Endothelial cell of umbilical vein (primary cell): ENCODE measurements around the gene TUBB1. TPM values are rescaled to one million over a fixed set of nuclear protein-coding genes. Genes with fewer than 3 reads are reported as not detected.
A peak's percentile ranks its signal among the peaks of the same experiment; 100 is the strongest.

Experiments
- BruUV-seq: library from RNA; stranded (reverse); fragments of 400-500 nt; replicated peaks from 2 replicates; lab custom pipeline; 2021; lab: Mats Ljungman, UMichigan
- CTCF ChIA-PET: fragments of 300-600, 350-600 bp; sonication (Branson Sonifier 250); formaldehyde crosslinking; loops from one replicate; lab custom pipeline; 2021; ENCODE audit warnings: antibody characterized with exemption, inconsistent platforms; lab: Charles Lee
- POLR2A ChIA-PET: fragments of 300-600, 350-600 bp; sonication (Branson Sonifier 250); formaldehyde crosslinking; loops from one replicate; lab custom pipeline; 2021; ENCODE audit warnings: antibody characterized with exemption, inconsistent platforms; lab: Charles Lee
- DNase-seq: peaks from one replicate; pipeline ENCODE4 v3.0.0-alpha.2; 2011; ENCODE audit warnings: low read depth, low spot score
- FAIRE-seq: peaks from 2 replicates; lab custom pipeline; 2011; peaks lifted over from hg19 to GRCh38; lab: Jason Lieb, UNC
- H2AFZ ChIP-seq: 2 replicates; pipeline ENCODE4 v1.6.0; 2012; ENCODE audit warnings: low read depth, low read length, control low read depth, inconsistent platforms
- H3K27ac ChIP-seq: 2 replicates; pipeline ENCODE4 v1.5.1; 2011; ENCODE audit warnings: low read depth, mild to moderate bottlenecking, control low read depth, low read length, moderate library complexity; ENCODE audit not compliant: insufficient read depth
- H3K27me3 ChIP-seq, 2 experiments: 2 replicates each; pipeline versions ENCODE4 v1.6.0 to v1.6.1; 2011; ENCODE audit warnings: low read length in 2 of 2, mixed read lengths in 1 of 2; ENCODE audit not compliant: control insufficient read depth in 2 of 2, insufficient read depth in 2 of 2
- H3K36me3 ChIP-seq, 2 experiments: 2 replicates in 1 of 2; 3 replicates in 1 of 2; pipeline ENCODE4 v1.5.1; 2011; ENCODE audit warnings: low read length in 2 of 2, mild to moderate bottlenecking in 1 of 2, moderate library complexity in 1 of 2; ENCODE audit not compliant: control insufficient read depth in 2 of 2, insufficient read depth in 2 of 2; ENCODE audit errors: extremely low read depth in 1 of 2
- H3K4me1 ChIP-seq: 3 replicates; pipeline ENCODE4 v1.5.1; 2011; ENCODE audit warnings: mild to moderate bottlenecking, low read length; ENCODE audit not compliant: control insufficient read depth, insufficient read depth; ENCODE audit errors: extremely low read depth
- H3K4me2 ChIP-seq: 2 replicates; pipeline ENCODE4 v1.6.1; 2011; ENCODE audit warnings: low read length, control low read depth, mixed read lengths; ENCODE audit not compliant: insufficient read depth
- H3K4me3 ChIP-seq, 3 experiments: fragments of 200-600 bp in 1 of 3; sonication (generic), shearing (Covaris generic) in 1 of 3; replicated peaks in 1 of 3; 2 replicates each; pipeline ENCODE4 v1.5.1; 2011 to 2016; ENCODE audit warnings: control low read depth in 3 of 3, low read length in 3 of 3, mild to moderate bottlenecking in 2 of 3, inconsistent platforms in 1 of 3, low read depth in 1 of 3, moderate library complexity in 1 of 3; ENCODE audit not compliant: insufficient read depth in 1 of 3
- H3K79me2 ChIP-seq: 2 replicates; pipeline ENCODE4 v1.6.0; 2012; ENCODE audit warnings: low read length, inconsistent platforms; ENCODE audit not compliant: control insufficient read depth, insufficient read depth
- H3K9ac ChIP-seq: replicated peaks from 2 replicates; pipeline ENCODE3; 2011; ENCODE audit warnings: low read length, control low read depth; ENCODE audit not compliant: insufficient read depth; ENCODE audit errors: extremely low read depth
- H3K9me1 ChIP-seq: replicated peaks from 3 replicates; pipeline ENCODE4 v1.6.0; 2011; ENCODE audit warnings: mild to moderate bottlenecking, low read length; ENCODE audit not compliant: control insufficient read depth, insufficient read depth; ENCODE audit errors: extremely low read depth
- H3K9me3 ChIP-seq: replicated peaks from 2 replicates; pipeline ENCODE4 v1.5.1; 2012; ENCODE audit warnings: low read length, inconsistent platforms; ENCODE audit not compliant: control insufficient read depth, insufficient read depth
- H4K20me1 ChIP-seq: replicated peaks from 2 replicates; pipeline ENCODE3; 2011; ENCODE audit warnings: mild to moderate bottlenecking, low read length; ENCODE audit not compliant: control insufficient read depth, insufficient read depth; ENCODE audit errors: extremely low read depth
- FOS ChIP-seq: IDR thresholded peaks from 2 replicates; pipeline ENCODE4 v1.6.1; 2011; ENCODE audit warnings: mild to moderate bottlenecking, low read length, moderate library complexity, borderline replicate concordance; ENCODE audit not compliant: insufficient read depth
- JUN ChIP-seq: IDR thresholded peaks from 2 replicates; pipeline ENCODE4 v1.6.1; 2011; ENCODE audit warnings: borderline replicate concordance, low read depth; ENCODE audit not compliant: insufficient read length, insufficient read depth
- MYC ChIP-seq: IDR thresholded peaks from one replicate; pipeline ENCODE4 v1.6.1; 2011; ENCODE audit warnings: mild to moderate bottlenecking, low read depth, low read length
- POLR2A ChIP-seq: IDR thresholded peaks from 2 replicates; pipeline ENCODE4 v1.6.1; 2012; ENCODE audit warnings: low read depth, mild to moderate bottlenecking, control low read depth, low read length
- POLR2AphosphoS5 ChIP-seq: IDR thresholded peaks from 2 replicates; pipeline ENCODE4 v1.6.1; 2012; ENCODE audit warnings: low read depth, mild to moderate bottlenecking, control low read depth, low read length, moderate library complexity; ENCODE audit not compliant: insufficient read depth
- dilution Hi-C: fragments of 300-500 bp; cut with MboI; formaldehyde crosslinking; loops from one replicate; pipeline ENCODE4 v1.15.0; 2019; ENCODE audit warnings: low sequenced_read_pairs; ENCODE audit not compliant: extremely low pct_ligation_motif_present
- intact Hi-C: fragments of 100-400 bp; cut with micrococcal nuclease; formaldehyde crosslinking; loops from one replicate; pipeline ENCODE4 v1.10.0; 2022
- polyA plus RNA-seq, 4 experiments: library from polyadenylated mRNA; depleted of rRNA in 3 of 4; stranded (reverse) in 3 of 4; unstranded in 1 of 4; fragments of >200 nt; gene quantifications; 2 replicates each; pipeline versions ENCODE4 v1.2.1 to v1.2.3, GENCODE V29; 2011 to 2012; ENCODE audit warnings: missing spikeins in 1 of 4
- total RNA-seq: library from RNA; stranded (reverse); gene quantifications from 2 replicates; pipeline ENCODE4 v1.2.3, GENCODE V29; 2021
- TF ChIP-seq, protein P1 (sequence below): IDR thresholded peaks from 2 replicates; pipeline ENCODE4 v1.6.1; 2011; ENCODE audit not compliant: insufficient read depth, insufficient read length

Gene TUBB1
- total and polyA plus RNA-seq, 2 donors (not counting 3 experiments of a cell fraction or from before 2014, with no cell fraction given), result 0.04 TPM; not detected in 1

DNA sequence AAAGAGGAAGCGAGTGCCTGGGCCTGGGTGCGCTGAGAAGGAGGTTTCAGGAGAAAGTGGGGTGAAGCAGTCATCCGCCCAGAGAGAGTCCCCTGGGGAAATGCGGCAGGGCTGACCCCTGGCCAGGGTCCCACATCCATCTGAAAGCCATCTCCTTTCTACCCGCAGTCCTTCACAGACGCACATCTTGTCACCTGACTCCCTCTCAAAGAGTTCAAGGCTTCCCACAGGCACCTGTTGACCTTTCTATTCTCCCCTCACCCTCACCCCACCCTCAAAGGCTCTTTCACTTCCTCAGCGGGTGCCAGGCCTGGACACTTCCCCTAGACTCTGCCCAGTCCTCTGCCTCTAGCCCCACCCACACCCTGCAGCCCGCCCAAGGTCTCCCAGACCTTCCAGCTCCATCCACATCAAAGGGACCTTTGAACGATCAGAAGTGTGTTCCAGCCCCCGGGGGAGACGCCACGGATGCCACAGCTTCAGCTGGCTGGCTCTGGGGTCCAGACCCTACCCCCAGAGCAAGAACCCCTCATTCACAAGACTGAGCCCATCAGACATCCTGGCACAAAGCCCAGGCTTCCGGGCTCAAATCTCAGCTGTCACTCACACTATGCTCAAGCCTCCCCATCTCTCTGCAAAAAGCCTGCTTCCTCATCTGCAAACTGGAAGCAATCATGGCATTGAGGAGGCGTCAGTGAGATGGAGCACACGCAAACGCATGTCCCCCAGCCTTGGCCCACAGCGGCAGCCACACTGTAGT is 14.3 kb upstream of the TUBB1 start:
- H4K20me1 ChIP-seq, result no peaks in the 10 kb centered on the region
- no peak overlapping the region for H2AFZ ChIP-seq
- no peak overlapping the region for H3K9ac ChIP-seq
- peak overlapping the region in 2 of 3 experiments; percentile 64 to 68 for H3K4me3 ChIP-seq
- FAIRE-seq (peak; percentile 83), DNase-seq (peak; percentile 63)
- BruUV-seq, result no TSS peak
- peaks cover 0 to 27% of the 10 kb centered on the region in 2 experiments for H3K36me3 ChIP-seq
- H3K79me2 ChIP-seq, result peaks cover 42% of the 10 kb centered on the region
- no peak overlapping the region for H3K27ac ChIP-seq
- H3K27me3 ChIP-seq, result no peaks in the 10 kb centered on the region
- H3K9me1 ChIP-seq, result no peaks in the 10 kb centered on the region
- POLR2A ChIA-PET, result interaction anchor here (1.1 kb wide), 1 partner anchor 28 kb away, joined by 3 read pairs; no protein-coding TSS in a partner anchor
- H3K9me3 ChIP-seq, result no peaks in the 10 kb centered on the region
- dilution Hi-C loops (no loop called here), intact Hi-C loops (loop anchor here (1.0 kb wide), 1 partner anchor 37 kb away; the partner anchor contains the start of gene PRELID3B)
- H3K4me2 ChIP-seq, result peak overlapping the region; percentile 81
- CTCF ChIA-PET, result interaction anchor here (1.5 kb wide), 1 partner anchor 27 kb away, joined by 6 read pairs; the partner anchor contains the start of gene ATP5F1E
- no peak for TF ChIP-seq POLR2AphosphoS5
- no peak for TF ChIP-seq FOS
- TF ChIP-seq, protein P1, sequence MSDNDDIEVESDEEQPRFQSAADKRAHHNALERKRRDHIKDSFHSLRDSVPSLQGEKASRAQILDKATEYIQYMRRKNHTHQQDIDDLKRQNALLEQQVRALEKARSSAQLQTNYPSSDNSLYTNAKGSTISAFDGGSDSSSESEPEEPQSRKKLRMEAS, result no peak
- no peak for TF ChIP-seq MYC
- no peak for TF ChIP-seq POLR2A
- TF ChIP-seq JUN, result no peak
- H3K4me1 ChIP-seq, result peaks cover 22% of the 10 kb centered on the region
